IMR-90 (cell line): ENCODE data around the gene GRAP. TPM values are rescaled to one million over a fixed set of nuclear protein-coding genes. Genes with fewer than 3 reads are reported as not detected.
"Not testable (repeated sequence)": the region's sequence is repeated elsewhere in the genome, so short reads cannot be mapped to it uniquely, and the experiment has no call there.

Source experiments
- ATAC-seq: fragments of 200-7000 bp; cut with Tn5 transposase; 2 replicates; pipeline ENCODE4 v1.9.1; 2020; ENCODE audit warnings: low read depth, mild to moderate bottlenecking, moderate library complexity
- BruUV-seq: library from RNA; stranded (reverse); fragments of 400-500 nt; replicated peaks from 2 replicates; lab custom pipeline; 2021; lab: Mats Ljungman, UMichigan
- CTCF ChIA-PET: fragments of 300-600 bp; formaldehyde crosslinking; extraction: SDS; loops from one replicate; lab custom pipeline; 2021; ENCODE audit warnings: antibody characterized with exemption; lab: Yijun Ruan, JAX
- POLR2A ChIA-PET: fragments of 300-600 bp; sonication (Branson Sonifier 250); formaldehyde crosslinking; loops from one replicate; lab custom pipeline; 2022; ENCODE audit warnings: antibody characterized with exemption; ENCODE audit not compliant: unreplicated experiment; lab: Charles Lee
- DNase-seq: peaks from one replicate; pipeline ENCODE4 v3.0.0; 2013
- H2AFZ ChIP-seq: replicated peaks from 2 replicates; pipeline ENCODE3; 2013; ENCODE audit warnings: low read length, mild to moderate bottlenecking; ENCODE audit not compliant: poor library complexity
- H2AK5ac ChIP-seq: 2 replicates; pipeline ENCODE4 v1.6.1; 2013; ENCODE audit warnings: low read depth, low read length, inconsistent platforms
- H2AK9ac ChIP-seq: replicated peaks from 2 replicates; pipeline ENCODE3; 2013; ENCODE audit warnings: mild to moderate bottlenecking, low read depth, low read length, moderate library complexity; ENCODE audit not compliant: poor library complexity
- H2BK120ac ChIP-seq: 2 replicates; pipeline ENCODE4 v1.6.1; 2013; ENCODE audit warnings: low read depth, low read length, inconsistent platforms
- H2BK15ac ChIP-seq: 3 replicates; pipeline ENCODE4 v1.6.1; 2013; ENCODE audit warnings: low read depth, low read length, inconsistent platforms
- H2BK20ac ChIP-seq: 2 replicates; pipeline ENCODE4 v1.6.1; 2013; ENCODE audit warnings: low read depth, mild to moderate bottlenecking, inconsistent platforms, low read length, moderate library complexity
- H2BK5ac ChIP-seq: 2 replicates; pipeline ENCODE4 v1.6.1; 2013; ENCODE audit warnings: mild to moderate bottlenecking, low read depth, low read length, inconsistent platforms; ENCODE audit not compliant: poor library complexity, severe bottlenecking
- H3K14ac ChIP-seq: replicated peaks from 2 replicates; pipeline ENCODE4 v1.6.1; 2013; ENCODE audit warnings: low read depth, low read length, inconsistent platforms
- H3K18ac ChIP-seq: 2 replicates; pipeline ENCODE4 v1.6.1; 2013; ENCODE audit warnings: low read depth, low read length, control low read depth
- H3K23ac ChIP-seq: 2 replicates; pipeline ENCODE4 v1.6.1; 2013; ENCODE audit warnings: low read depth, low read length, inconsistent platforms
- H3K27ac ChIP-seq: 2 replicates; pipeline ENCODE4 v1.5.1; 2013; ENCODE audit warnings: mild to moderate bottlenecking, control low read depth, low read length; ENCODE audit not compliant: insufficient read depth
- H3K27me3 ChIP-seq: 2 replicates; pipeline ENCODE4 v1.6.1; 2013; ENCODE audit warnings: low read length; ENCODE audit not compliant: control insufficient read depth, insufficient read depth
- H3K36me3 ChIP-seq: 2 replicates; pipeline ENCODE4 v1.6.1; 2013; ENCODE audit warnings: low read length, mixed read lengths; ENCODE audit not compliant: control insufficient read depth, insufficient read depth
- H3K4ac ChIP-seq: 2 replicates; pipeline ENCODE4 v1.6.1; 2013; ENCODE audit warnings: low read depth, low read length, inconsistent platforms
- H3K4me1 ChIP-seq: 2 replicates; pipeline ENCODE4 v1.6.1; 2013; ENCODE audit warnings: low read length, mixed read lengths; ENCODE audit not compliant: control insufficient read depth, insufficient read depth
- H3K4me2 ChIP-seq: 2 replicates; pipeline ENCODE4 v1.6.1; 2013; ENCODE audit warnings: low read depth, mild to moderate bottlenecking, control low read depth, low read length, moderate library complexity
- H3K4me3 ChIP-seq: 2 replicates; pipeline ENCODE4 v1.5.1; 2013; ENCODE audit warnings: low read depth, mild to moderate bottlenecking, control low read depth, low read length, moderate library complexity; ENCODE audit not compliant: insufficient read depth
- H3K56ac ChIP-seq: 2 replicates; pipeline ENCODE4 v1.6.1; 2013; ENCODE audit warnings: low read length, inconsistent platforms; ENCODE audit not compliant: insufficient read depth; ENCODE audit errors: extremely low read depth
- H3K79me1 ChIP-seq, 2 experiments: 2 replicates each; pipeline ENCODE4 v1.6.1; 2013; ENCODE audit warnings: low read length in 2 of 2, inconsistent platforms in 1 of 2, low read depth in 1 of 2
- H3K9ac ChIP-seq: 2 replicates; pipeline ENCODE4 v1.6.1; 2013; ENCODE audit warnings: low read depth, low read length, control low read depth
- H3K9me1 ChIP-seq: 2 replicates; pipeline ENCODE4 v1.6.1; 2013; ENCODE audit warnings: low read length, inconsistent platforms; ENCODE audit not compliant: insufficient read depth
- H3K9me3 ChIP-seq: 2 replicates; pipeline ENCODE4 v1.6.1; 2013; ENCODE audit warnings: low read length; ENCODE audit not compliant: control insufficient read depth, insufficient read depth
- H4K20me1 ChIP-seq: 2 replicates; pipeline ENCODE4 v1.6.1; 2013; ENCODE audit warnings: low read length, inconsistent platforms; ENCODE audit not compliant: insufficient read depth
- H4K5ac ChIP-seq: 2 replicates; pipeline ENCODE4 v1.6.1; 2013; ENCODE audit warnings: mild to moderate bottlenecking, low read depth, low read length, control low read depth
- H4K8ac ChIP-seq, 2 experiments: 2 replicates each; pipeline ENCODE4 v1.6.1; 2013; ENCODE audit warnings: low read depth in 2 of 2, low read length in 2 of 2, control low read depth in 1 of 2, inconsistent platforms in 1 of 2
- H4K91ac ChIP-seq: 2 replicates; pipeline ENCODE4 v1.6.1; 2013; ENCODE audit warnings: low read depth, low read length, inconsistent platforms; ENCODE audit not compliant: insufficient read depth
- WGBS, 2 experiments: methylation state at CpG; one replicate each; pipeline versions ENCODE4 v1.1.5 to v1.1.7; 2013; ENCODE audit warnings: missing lambda C conversion rate in 2 of 2; ENCODE audit not compliant: insufficient read length in 1 of 2; ENCODE audit errors: extremely low coverage in 2 of 2; 5-methylcytosine and 5-hydroxymethylcytosine counted together
- dilution Hi-C: fragments of 300-500 bp; cut with HindIII; formaldehyde crosslinking; loops from one replicate; pipeline ENCODE4 v1.14.3; 2018; ENCODE audit warnings: low sequenced_read_pairs; ENCODE audit not compliant: unreplicated experiment
- in situ Hi-C: fragments of 300-500 bp; cut with MboI; formaldehyde crosslinking; loops from 3 replicates; pipeline ENCODE4 v1.14.3; 2019; ENCODE audit warnings: low sequenced_read_pairs, inconsistent platforms, mixed read lengths
- intact Hi-C: fragments of 100-400 bp; cut with micrococcal nuclease; formaldehyde crosslinking; loops from 2 replicates; pipeline ENCODE4 v1.10.0; 2022
- polyA plus RNA-seq, 3 experiments: library from polyadenylated mRNA; depleted of rRNA; stranded (reverse); fragments of >200 nt; gene quantifications; 2 replicates each; pipeline ENCODE4 v1.2.3, GENCODE V29; 2012; ENCODE audit warnings: low replicate concordance in 1 of 3
- total RNA-seq: library from RNA; depleted of rRNA; stranded (reverse); fragments of >200 nt; gene quantifications from 2 replicates; pipeline ENCODE4 v1.2.3, GENCODE V29; 2012

Gene GRAP
- total and polyA plus RNA-seq, 2 of the 4 experiments (the other 2 are of a cell fraction), result under 0.01 to 0.14 TPM

GRCh38 chr17:19042369-19042768 is 4.4 kb downstream of the GRAP start:
- POLR2A ChIA-PET, H2BK15ac ChIP-seq, BruUV-seq, intact Hi-C loops, H2AK5ac ChIP-seq, H2BK5ac ChIP-seq, H3K79me1 ChIP-seq, H3K18ac ChIP-seq, DNase-seq, dilution Hi-C loops, H2BK120ac ChIP-seq, ATAC-seq, H4K5ac ChIP-seq, H3K4me2 ChIP-seq, H2BK20ac ChIP-seq, H4K8ac ChIP-seq, H2AK9ac ChIP-seq, H3K36me3 ChIP-seq, H4K20me1 ChIP-seq, H3K9me3 ChIP-seq, H2AFZ ChIP-seq, H3K4ac ChIP-seq, H4K91ac ChIP-seq, H3K14ac ChIP-seq, H3K27ac ChIP-seq, H3K9me1 ChIP-seq, in situ Hi-C loops, H3K56ac ChIP-seq, H3K23ac ChIP-seq, H3K4me1 ChIP-seq, H3K9ac ChIP-seq, H3K4me3 ChIP-seq, CTCF ChIA-PET, H3K27me3 ChIP-seq: not testable (repeated sequence)
- WGBS, 2 experiments, result no CpG with 5 or more reads among the region's 14 CpGs

GRCh38 chr17:19041871-19042270 is 4.9 kb downstream of the GRAP start:
- H2BK120ac ChIP-seq, POLR2A ChIA-PET, dilution Hi-C loops, H3K4me1 ChIP-seq, BruUV-seq, H2AK9ac ChIP-seq, H2BK15ac ChIP-seq, H4K8ac ChIP-seq, H3K9me3 ChIP-seq, H3K18ac ChIP-seq, H4K5ac ChIP-seq, H3K14ac ChIP-seq, H3K4ac ChIP-seq, H3K9ac ChIP-seq, H3K56ac ChIP-seq, H2AK5ac ChIP-seq, H2BK20ac ChIP-seq, H2AFZ ChIP-seq, H3K27ac ChIP-seq, H3K4me2 ChIP-seq, H3K79me1 ChIP-seq, H4K91ac ChIP-seq, DNase-seq, in situ Hi-C loops, H2BK5ac ChIP-seq, H3K27me3 ChIP-seq, H4K20me1 ChIP-seq, H3K23ac ChIP-seq, H3K4me3 ChIP-seq, ATAC-seq, H3K36me3 ChIP-seq, intact Hi-C loops, H3K9me1 ChIP-seq, CTCF ChIA-PET: not testable (repeated sequence)
- WGBS, 2 experiments, result no CpG with 5 or more reads among the region's 10 CpGs
